SKM-1 (cell line): Measurements from ENCODE around the gene NEK11.
A peak's percentile ranks its signal among the peaks of the same experiment; 100 is the strongest.
"Not testable (repeated sequence)": the region's sequence is repeated elsewhere in the genome, so short reads cannot be mapped to it uniquely, and the experiment has no call there.

Source experiments
- DNase-seq: peaks from one replicate; lab custom pipeline; 2025; ENCODE audit not compliant: unreplicated experiment; lab: John Stamatoyannopoulos, UW

NEK11 gene

GRCh38 chr3:131036986-131037385 is 10.3 kb downstream of the NEK11 start:
- DNase-seq = no peak

GRCh38 chr3:131038326-131038725 is 11.6 kb downstream of the NEK11 start:
- DNase-seq = no peak

- DNase-seq = not testable (repeated sequence)
Measured at GRCh38 chr3:131042271-131042985, 15.8 kb downstream of the NEK11 start.

GRCh38 chr3:131047582-131047981 is 20.9 kb downstream of the NEK11 start:
- DNase-seq = no peak

- DNase-seq = no peak
Measured at GRCh38 chr3:131048030-131048429, 21.4 kb downstream of the NEK11 start.

GRCh38 chr3:131050001-131050400 is 23.3 kb downstream of the NEK11 start:
- no peak for DNase-seq

- no peak for DNase-seq
Measured at GRCh38 chr3:131053043-131053859, 26.6 kb downstream of the NEK11 start.

- no peak for DNase-seq
Measured at GRCh38 chr3:131067983-131068382, 41.3 kb downstream of the NEK11 start.

- DNase-seq = peak; percentile 16
Measured at GRCh38 chr3:131072099-131072559, 45.5 kb downstream of the NEK11 start.

GRCh38 chr3:131072845-131073244 is 46.2 kb downstream of the NEK11 start:
- DNase-seq = no peak

GRCh38 chr3:131075632-131076328 is 49.1 kb downstream of the NEK11 start:
- no peak for DNase-seq

- DNase-seq = no peak
Measured at GRCh38 chr3:131077904-131078303, 51.2 kb downstream of the NEK11 start.

- DNase-seq = no peak
Measured at GRCh38 chr3:131079086-131079485, 52.4 kb downstream of the NEK11 start.

GRCh38 chr3:131081224-131081623 is 54.5 kb downstream of the NEK11 start:
- DNase-seq = no peak

GRCh38 chr3:131082246-131082645 is 55.6 kb downstream of the NEK11 start:
- DNase-seq = no peak

- no peak for DNase-seq
Measured at GRCh38 chr3:131082871-131083863, 56.5 kb downstream of the NEK11 start.

GRCh38 chr3:131091768-131092167 is 65.1 kb downstream of the NEK11 start:
- no peak for DNase-seq

- DNase-seq = no peak
Measured at GRCh38 chr3:131107637-131108433, 81.2 kb downstream of the NEK11 start.

GRCh38 chr3:131109156-131109555 is 82.5 kb downstream of the NEK11 start:
- DNase-seq = peak; percentile 51

- no peak for DNase-seq
Measured at GRCh38 chr3:131110087-131110486, 83.4 kb downstream of the NEK11 start.
